IPS-NIHi7 (cell line): ENCODE data around the gene CMTM6.
"Not testable (repeated sequence)": the region's sequence is repeated elsewhere in the genome, so short reads cannot be mapped to it uniquely, and the experiment has no call there.

Experiments used
- DNase-seq: peaks from one replicate; pipeline ENCODE4 v3.0.0; 2012; ENCODE audit warnings: mixed read lengths; ENCODE audit errors: extremely low spot score

CMTM6 gene

DNA sequence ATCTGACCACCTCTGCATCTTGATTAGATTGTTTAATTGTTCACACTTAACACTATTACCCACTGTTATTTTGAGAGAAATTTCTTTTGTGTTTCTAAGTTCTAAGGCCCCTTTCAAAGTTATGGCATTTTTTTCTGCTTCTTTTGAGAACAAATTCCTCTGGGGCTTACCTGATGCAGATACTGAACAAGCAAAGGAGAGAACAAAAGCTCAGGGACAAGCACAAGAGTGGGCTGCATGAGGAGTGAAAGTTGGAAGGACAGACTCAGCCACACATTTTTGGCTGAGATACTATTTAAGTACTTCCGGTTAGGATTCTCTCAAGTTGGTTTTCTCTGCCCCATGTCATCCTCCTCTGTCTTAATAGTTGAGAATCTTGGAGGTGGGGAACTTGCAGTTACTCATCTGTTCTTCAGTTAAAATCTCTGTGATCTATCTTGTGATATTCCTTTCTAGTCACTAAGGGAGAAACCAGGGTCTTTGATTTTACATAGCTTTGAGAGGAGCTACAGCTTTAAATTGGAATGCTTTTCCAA, 54.7 kb downstream of the CMTM6 start:
- peak; percentile 14 for DNase-seq

DNA sequence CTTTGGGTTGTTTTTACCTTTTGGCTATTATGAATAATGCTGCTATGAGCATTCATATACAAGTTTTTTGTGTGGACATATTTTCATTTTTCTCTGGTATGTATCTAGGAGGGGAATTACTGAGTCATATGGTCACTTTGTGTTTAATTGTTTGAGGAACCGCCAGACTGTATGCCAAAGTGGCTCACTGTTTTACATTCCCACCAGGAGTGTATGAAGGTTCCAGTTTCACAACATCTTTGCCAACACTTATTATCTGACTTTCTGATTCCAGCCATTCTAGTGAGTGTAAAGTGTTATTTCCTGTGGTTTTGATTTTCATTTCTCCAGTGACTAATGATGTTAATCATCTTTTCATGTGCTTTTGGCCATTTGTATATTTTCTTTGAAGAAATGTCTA, 59.2 kb downstream of the CMTM6 start:
- DNase-seq: no peak

DNA sequence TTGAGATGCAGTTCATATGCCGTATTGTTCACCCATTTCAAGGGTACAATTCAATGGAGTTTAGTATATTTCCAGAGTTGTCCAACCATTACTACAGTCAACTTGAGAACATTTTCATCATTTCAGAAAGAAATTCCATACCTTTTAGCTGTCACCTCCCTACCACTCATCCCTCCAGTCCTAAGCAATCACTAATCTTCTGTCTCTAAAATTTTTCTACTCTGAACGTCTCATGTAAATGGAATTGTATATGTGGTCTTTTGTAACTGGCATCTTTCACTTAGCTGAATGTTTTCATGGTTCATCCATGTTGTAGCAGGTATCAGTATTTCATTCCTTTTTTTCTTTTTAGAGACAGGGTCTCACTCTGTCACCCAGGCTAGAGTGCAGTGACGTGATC, 59.9 kb downstream of the CMTM6 start:
- no peak for DNase-seq

DNA sequence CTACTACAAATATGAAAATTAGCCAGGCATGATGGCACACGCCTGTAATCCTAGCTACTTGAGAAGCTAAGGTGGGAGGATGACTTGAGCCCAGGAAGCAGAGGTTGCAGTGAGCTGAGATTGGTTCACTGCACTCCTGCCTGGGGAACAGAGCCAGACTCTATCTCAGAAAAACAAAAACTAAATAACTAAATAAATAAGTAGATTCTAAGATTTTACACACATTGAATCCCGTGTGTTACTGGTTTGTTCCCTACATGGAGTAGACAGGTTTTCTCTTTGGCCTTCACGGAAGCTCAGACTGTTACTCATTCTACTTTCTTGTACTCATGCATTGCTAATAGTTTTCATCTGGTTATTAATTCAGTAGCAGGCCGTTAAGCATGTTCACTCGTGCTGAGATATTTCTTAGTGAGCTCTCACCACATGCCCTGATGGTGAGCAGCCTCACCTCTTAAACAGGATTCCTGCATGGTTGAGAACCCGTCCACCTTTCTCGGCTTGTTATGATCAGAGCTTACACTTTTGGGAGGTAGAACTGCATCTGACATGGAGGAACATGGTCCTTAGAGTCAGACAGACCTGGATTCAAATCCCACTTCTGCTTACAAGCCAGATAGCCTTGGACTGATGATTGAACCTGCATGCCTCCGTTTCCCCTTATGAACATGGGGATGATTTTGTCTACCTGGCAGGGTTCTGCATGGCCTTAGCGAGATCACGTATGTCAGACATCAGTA, 61.9 kb downstream of the CMTM6 start:
- DNase-seq: no peak

DNA sequence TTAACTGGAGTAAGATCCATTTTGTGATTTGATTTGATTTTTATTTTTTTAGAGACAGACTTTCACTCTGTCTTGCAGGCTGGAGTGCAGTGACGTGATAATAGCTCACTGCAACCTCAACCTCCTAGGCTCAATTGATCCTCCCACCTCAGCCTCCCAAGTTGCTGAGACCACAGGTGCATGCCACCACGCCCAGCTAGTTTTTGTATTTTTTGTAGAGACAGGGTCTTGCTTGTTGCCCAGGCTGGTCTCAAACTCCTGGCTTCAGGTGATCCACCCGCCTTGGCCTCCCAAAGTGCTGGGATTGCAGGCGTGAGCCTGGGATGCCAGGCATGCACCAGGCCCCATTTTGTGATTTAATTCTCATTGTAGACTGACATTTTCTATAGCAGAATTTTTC, 63.2 kb downstream of the CMTM6 start:
- not testable (repeated sequence) for DNase-seq

DNA sequence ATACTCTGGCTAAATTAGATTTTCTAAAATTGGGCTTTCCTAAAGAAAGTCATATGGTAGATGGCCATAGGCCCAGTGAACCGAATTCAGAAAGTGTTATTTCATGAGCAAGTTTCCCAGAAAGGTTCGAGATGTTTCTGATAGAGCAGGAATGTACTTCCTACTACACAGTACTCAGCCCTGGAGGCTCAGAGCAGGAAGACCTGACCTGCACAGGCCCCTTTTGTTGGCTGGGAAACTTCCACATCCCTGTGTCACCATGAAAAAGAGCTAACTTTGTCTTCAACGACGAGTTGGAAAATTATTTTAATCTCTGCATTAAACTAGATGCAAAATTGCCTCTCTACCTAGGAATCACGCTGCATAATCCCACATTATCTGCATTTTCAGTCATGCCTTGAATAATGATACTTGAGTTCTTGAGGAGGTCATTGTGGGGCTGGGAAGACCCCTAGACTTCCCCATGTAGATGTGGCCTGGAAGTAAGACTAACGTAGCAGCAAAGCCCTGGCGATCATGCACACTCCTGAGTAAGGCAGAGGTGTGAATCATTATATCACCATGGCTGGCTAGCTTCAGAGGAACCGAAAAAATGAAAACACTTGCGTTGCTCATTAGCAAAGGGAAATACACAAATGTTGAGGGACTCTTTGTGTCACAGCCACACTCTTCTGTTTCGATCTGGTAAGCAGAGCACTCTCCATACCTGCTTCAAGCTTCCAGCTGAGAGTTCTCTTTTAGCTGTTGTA, 63.9 kb downstream of the CMTM6 start:
- DNase-seq: peak; percentile 10

DNA sequence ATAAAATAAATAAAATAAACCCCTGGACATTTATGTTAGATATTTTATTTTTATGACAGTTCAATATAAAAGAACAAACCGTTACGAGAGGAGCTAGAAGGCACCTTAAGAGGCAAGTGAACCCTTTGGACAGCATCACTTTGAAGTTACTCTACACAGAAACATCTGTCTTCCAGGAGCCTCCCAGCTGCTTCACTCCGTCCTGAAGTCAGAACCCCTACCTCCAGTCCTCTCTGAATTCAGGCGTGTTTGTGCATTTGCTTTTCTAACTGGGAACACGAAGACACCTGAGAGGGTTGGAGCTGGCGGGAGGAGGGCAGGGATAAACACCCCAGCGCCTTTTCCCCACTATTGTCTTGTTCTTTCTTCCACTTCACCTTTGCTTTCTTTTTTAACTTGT, 64.8 kb downstream of the CMTM6 start:
- DNase-seq: peak; percentile 7

DNA sequence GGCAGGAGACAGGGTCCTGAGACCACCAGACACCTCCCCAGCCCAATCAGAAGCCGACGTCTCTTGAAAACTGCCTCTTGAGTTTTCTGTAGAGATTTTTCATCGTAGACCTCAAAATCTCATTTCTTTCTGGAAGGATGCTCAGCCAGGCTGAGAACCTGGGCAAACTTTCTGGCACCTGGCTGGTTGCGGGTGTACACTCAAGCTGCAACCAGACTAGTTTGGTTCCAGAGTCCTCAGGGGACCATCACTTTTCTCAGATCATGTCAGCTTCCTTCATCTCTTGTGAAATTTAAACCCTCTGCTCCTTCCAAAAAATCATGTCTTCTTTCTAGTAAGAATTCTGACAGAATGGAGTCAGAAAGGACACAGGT, 65.8 kb downstream of the CMTM6 start:
- DNase-seq: no peak

DNA sequence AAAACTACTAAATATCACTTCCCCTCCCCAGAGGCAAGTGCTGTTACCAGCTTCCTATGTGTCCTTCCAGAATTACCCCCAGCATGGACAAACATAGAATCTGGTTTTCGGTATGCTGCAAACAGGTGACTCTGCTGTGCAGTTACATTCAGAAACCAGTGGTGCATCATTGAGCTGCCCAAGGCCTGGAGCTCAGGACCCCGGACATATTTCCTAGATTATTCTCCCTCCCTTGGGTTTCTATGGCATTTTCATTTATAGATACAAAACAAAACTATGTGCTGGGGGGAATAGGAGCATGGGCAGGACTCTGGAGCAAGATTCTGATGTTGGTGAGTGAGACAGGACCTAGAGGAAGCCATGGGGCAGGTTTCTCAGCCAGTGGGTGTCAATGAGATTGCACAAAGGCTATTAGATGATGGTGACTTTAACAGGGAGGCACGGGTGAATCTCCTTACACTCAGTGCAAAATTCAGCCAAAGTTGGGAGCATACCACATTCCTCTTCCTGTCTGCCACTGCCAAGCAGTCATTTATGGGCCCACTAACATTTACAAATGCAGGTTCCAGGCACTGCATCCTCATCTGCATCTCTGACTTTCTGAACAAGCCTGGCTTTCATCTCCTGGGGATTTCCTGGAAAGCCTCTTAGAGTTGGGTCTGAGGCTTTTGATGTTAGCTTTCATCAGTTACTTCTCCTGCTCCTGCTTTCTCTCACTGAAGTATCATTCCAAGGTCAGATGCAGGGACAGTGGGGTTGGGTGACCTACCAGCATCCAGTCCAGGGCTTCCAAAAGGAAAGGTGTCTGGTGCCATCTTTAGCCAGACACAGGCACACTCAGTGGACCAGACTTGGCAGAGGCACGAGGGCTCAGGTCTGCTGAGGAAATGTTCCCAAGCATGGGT, 66.5 kb downstream of the CMTM6 start:
- DNase-seq: peak; percentile 8

DNA sequence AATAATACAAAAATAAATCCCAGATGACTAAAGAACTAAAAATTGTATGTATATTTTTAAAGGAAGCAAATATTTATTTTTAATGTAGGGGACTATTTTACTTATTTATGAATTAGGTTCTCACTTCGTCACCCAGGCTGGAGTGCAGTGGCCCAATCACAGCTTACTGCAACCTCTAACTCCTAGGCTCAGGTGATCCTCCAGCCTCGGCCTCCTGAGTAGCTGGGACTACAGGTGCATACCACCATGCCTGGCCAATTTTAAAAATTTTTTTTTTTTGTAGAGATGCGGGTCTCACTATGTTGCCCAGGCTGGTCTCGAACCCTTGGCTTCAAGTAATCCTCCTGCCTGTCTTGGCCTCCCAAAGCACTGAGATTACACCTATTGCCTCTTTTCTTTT, 68.4 kb downstream of the CMTM6 start:
- no peak for DNase-seq

DNA sequence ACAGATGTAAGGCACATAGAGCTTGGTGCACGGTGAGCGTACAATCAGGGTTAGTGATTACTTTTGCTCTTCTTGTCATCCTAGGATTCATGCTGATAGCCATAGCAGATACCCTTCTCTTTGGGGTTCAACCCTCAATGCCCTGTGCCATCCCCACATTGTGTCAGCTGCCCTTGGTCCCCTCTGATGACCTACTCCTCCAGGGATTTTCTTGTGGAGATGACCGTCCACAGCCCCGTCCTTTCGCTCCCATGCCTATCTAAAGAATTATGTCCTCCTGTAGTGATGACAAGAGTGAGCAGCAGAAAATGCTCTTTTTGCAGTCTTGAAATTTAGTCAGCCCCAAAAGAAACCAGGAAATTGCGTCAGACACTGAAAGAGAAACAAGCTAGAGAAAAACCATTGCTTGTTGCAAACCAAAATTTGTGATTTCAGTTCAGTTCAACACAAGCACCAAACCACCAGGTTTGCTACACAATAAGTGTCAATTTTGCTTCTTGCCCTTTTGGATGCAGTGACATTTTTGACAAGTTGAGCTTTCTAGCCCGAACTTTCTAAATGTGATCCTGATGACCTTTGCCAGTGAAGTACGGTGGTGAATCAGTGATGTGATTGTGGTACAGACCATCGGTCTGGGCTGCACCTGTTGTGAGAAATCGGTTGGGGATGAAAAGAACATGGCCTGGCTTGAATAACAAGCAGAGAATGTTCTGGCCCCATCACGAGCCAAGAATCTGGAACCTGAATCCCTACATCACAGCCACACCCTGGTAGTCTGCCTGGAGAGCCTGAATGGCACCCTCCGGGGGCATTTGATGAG, 69.7 kb downstream of the CMTM6 start:
- DNase-seq: no peak

DNA sequence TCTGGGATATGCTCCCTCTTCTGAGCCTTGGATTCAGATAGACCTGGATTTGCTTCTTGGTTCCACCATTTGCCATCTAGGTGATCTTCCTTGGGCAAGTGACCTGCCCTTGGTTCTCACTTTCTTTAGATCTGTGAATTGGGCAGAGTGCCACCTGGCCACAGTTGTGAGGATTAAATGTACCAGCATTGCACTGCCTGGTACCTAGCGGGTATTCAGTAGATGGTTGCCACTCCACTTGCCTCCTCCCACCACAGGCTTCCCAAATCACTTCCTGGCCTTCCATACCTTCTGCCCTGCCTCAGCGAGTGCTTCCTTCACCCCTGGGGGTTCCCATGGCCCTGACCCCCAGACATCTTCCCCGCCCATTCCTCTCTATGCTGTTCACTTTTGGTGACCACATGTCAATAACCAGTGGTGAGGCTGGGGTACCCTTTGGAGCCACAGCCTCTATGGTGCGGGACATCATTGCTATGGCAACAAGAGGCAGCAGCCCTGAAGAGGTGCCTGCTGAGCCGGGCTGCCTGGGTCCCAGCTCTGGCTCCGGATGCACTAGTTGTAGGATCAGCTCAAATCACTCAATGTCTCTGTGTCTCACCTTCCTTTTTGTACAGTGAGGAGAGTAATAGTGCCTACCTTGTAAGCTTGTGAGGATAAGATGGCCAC, 70.5 kb downstream of the CMTM6 start:
- DNase-seq: peak; percentile 6

DNA sequence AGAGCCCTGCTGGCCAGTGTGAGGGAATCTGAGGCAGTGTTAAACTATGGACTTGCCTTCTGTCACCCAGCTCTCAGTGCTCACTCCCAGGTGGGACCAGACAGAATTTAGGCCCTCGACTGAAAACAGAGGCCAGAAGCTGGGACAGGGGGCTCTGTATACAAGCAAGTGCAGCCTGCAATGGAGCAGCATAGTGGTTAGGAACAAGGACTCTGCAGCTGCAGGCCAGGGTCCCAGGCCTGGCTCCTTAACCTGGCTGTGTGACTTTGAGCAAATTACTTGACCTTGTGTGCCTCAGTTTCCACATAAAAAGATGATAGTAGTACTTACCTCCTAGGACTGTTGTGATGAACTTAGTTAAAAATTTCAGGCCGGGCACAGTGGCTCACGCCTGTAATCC, 71.2 kb downstream of the CMTM6 start:
- no peak for DNase-seq
